NCI-H510A treated with DMSO at 0.1 percent for 48 hours (cell line): ENCODE results near the gene HSDL2.
A peak's percentile ranks its signal among the peaks of the same experiment; 100 is the strongest.
"Not testable (repeated sequence)": the region's sequence is repeated elsewhere in the genome, so short reads cannot be mapped to it uniquely, and the experiment has no call there.

Source experiments
- DNase-seq: peaks from one replicate; lab custom pipeline; 2025; lab: John Stamatoyannopoulos, UW

Gene HSDL2

DNA sequence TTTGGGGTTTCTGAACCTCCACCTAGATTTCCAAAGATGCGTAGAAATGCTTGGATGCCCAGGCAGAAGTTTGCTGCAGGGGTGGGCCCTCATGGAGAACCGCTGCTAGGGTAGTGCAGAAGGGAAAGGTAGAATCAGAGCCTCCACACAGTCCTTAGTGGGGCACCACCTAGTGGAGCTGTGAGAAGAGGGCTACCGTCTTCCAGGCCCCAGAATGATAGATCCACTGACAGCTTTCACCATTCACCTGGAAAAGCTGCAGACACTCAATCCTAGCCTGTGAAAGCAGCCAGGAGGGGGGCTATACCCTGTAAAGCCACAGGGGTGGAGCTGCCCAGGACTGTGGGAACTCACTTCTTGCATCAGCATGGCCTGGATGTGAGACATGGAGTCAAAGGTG is 13.3 kb upstream of the HSDL2 start:
- DNase-seq: no peak

GRCh38 chr9:112367465-112367864 is 12.4 kb upstream of the HSDL2 start:
- DNase-seq: no peak

DNA sequence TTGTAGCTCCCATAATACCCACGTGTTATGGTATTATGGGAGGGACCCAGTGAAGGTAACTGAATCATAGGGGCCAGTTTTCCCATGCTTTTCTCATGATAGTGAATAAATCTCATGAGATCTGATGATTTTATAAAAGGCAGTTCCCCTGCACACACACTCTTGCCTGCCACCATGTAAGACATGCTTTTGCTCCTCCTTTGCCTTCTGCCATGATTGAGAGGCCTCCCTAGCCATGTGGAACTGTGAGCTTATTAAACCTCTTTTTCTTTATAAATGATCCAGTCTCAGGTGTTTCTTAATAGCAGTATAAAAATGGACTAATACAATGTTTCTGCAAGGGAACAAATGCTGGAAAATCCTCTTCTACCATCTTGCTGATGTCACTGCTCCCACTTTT is 10.1 kb upstream of the HSDL2 start:
- DNase-seq: no peak

DNA sequence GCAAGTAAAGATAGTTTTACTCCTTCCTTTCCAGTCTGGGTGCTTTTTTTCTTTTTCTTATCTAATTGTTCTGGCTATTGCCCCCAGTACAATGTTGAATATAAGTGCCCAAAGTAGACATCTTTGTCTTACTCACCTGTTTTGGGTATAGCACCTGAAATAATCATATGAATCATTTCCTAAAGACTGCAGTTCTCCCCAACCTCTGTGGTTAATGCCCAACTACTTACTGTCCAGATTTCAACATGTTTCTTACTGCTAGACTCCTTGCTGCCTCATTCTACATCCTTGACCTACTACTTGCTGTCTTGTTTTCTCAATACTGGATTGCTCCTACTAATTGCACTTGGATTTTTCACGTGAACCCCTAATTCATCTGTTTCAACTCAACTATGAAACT is 8.8 kb upstream of the HSDL2 start:
- no peak for DNase-seq

DNA sequence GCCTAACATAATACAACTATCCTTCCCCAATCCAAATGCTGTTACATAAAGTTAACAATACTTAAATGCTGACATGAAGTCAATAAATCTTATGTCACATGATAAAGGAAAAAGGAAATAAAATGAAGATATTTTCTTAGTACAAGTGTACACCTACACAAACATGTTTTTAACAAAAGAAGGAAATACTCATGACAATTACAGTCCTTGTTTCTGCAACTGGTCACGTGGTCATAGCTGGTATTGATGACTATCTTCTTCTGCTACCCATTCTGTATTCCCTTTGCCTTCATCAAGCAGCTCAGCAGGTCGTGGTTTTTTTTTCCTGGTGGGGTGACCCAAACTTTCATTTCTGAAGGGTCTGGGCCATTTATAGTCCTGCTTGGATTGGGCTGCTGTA is 6.2 kb upstream of the HSDL2 start:
- not testable (repeated sequence) for DNase-seq

- not testable (repeated sequence) for DNase-seq
These were observed 5.7 kb upstream of the HSDL2 start for GRCh38 chr9:112374232-112374631.

DNA sequence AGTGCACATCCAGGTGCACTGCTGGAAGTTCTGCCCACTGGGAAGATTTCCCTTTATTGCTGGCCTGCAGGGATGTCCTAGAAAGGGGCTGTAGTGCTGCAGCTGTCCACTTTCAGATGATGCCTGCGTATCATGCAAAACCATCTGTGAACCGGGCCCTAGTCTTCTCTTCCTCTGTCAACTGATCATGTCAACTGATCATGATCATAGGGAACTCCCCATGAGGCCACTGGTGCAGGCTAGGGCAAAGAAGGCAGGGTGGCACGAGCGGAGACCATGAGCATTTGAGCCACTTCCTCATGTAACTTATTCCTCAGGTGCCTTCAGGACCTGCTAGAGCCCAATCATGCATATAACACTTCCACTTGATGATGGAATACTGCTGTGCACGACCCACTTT is 4.5 kb upstream of the HSDL2 start:
- no peak for DNase-seq

GRCh38 chr9:112377087-112377486 is 2.8 kb upstream of the HSDL2 start:
- no peak for DNase-seq

- DNase-seq: no peak
These were observed 2.1 kb upstream of the HSDL2 start for GRCh38 chr9:112377684-112378327.

GRCh38 chr9:112378328-112379176 is 1.4 kb upstream of the HSDL2 start:
- peak; percentile 46 for DNase-seq

DNA sequence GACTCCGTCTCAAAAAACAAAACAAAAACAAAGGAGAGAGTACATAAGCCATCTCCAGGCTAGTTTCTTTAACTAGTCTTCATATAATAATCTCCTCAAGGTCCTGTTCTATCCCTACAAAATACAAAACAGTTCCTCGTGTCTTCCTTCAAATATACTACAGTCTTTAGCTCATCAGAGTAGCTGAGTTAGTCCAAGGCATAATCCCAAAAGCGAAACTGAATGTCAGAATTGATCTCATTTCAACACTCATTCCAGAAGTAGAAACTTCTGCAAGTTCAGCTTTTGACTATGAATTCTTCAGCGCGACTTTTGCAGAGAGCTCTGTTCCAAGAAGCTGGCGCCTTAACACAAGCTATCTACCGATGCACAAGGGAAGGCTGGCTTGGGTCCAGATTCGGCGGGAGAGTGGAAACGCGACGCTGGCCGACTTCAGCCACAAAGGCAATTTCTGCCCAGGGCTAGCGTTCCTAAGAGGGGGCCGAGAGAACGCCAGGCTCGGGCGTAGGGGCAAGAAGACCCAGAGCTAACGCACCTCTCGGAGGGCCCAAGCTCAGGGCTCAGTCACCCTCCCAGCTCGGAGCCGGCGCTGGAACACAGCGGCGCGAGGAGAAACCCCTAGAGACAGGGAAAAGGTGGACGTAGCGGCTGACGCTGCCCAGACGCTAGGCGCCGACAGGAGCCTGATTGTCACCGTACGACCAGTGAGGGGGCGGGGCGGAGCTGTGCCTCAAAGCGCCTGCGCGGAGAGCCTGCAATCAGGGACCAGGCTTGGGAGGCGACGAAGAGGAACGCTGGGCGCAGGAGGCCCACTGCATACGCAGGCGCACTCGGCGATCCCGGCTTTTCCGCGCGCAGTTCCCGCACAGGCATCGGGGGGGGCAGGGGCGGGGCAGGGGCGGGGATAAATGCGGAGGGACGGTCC is 469 bp upstream of the HSDL2 start:
- peak; percentile 98 for DNase-seq

DNA sequence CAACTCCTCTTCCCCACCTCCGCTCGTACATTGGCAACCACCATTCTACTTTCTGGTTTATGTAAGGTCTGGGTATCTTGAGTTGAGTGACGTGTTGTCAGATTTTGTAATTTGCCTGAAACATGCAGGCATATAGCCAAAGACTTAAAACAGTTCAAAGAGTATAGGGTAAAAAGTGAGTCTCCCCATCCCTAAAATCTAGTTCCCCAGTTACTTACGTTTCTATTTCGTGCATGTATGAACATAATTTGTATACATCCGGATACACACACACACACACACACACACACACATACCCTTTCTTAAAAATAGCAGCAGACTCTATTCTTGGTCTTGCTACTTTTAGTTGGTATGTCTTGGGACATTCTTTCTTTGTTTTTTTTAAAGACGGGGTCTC is 915 bp downstream of the HSDL2 start:
- DNase-seq: no peak

GRCh38 chr9:112382066-112382465 is 2.2 kb downstream of the HSDL2 start:
- DNase-seq: no peak

GRCh38 chr9:112382501-112383364 is 2.8 kb downstream of the HSDL2 start:
- DNase-seq: no peak

- DNase-seq: no peak
These were observed 4.3 kb downstream of the HSDL2 start for GRCh38 chr9:112384219-112384618.

- no peak for DNase-seq
These were observed 4.8 kb downstream of the HSDL2 start for GRCh38 chr9:112384690-112385089.

DNA sequence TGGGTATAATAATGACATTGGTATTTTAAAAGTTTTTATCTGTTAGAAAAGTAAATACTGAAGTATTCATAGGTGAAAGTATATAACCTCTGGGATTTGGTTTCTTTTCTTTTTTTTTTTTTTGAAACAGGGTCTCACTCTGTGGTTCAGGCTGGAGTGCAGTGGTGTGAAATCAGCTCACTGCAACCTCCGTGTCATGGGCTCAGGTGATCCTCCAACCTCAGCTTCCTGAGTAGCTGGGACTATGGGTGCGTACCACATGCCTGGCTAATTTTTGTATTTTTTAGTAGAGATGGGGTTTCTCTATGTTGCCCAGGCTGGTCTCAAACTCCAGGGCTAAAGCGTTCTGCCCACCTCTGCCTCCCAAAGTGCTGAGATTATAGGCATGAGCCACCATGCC is 7.2 kb downstream of the HSDL2 start:
- no peak for DNase-seq

GRCh38 chr9:112389897-112390296 is 10.0 kb downstream of the HSDL2 start:
- DNase-seq: not testable (repeated sequence)

GRCh38 chr9:112391936-112392560 is 12.1 kb downstream of the HSDL2 start:
- DNase-seq: not testable (repeated sequence)

DNA sequence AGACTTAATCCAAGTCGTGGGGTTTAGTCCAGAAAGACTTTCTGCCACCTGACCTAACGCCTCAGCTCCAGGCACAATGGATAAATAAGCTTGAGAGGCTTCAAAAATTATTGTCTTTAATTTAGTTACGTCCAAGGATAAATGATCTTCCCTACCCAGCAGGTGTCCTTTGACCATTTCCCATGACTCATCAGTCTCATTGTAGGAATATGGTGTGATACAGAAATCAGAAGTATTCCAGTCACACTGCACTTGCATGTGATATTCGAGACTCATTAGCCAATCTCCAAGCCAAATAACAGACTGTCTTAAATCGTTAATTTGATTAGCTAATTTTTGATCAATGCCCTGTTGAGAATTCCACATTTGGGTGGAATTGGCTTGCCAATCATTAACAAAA is 13.2 kb downstream of the HSDL2 start:
- DNase-seq: not testable (repeated sequence)

DNA sequence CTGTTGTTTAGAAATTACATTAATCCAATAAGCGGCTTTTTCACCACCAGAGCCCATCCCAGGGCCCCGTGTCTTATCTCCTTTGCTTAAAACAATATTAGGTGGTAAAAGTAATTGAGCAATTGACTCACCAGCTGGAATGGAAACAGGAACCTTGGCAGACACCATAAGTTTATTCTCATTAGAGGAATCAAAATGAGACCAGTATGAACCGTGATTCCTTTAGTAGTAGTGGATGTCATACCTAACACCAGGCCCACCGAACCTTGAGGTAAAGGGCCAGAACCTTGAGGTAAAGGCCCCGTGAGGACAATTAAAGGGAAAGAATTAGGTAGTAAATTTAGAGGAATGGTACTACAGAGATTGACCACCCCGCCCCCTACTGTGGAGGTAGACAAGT is 16.5 kb downstream of the HSDL2 start:
- no peak for DNase-seq
